HG03575 (cell line): ENCODE data around the gene NRGN.

ENCODE experiments used
- ATAC-seq: cut with Tn5 transposase; IDR thresholded peaks from one replicate; pipeline ENCODE4 v1.9.1; 2021; ENCODE audit not compliant: unreplicated experiment, insufficient number of reproducible peaks, low FRiP score; ENCODE audit errors: extremely low read depth

The NRGN gene

GRCh38 chr11:124739479-124740276 lies at the start of gene NRGN:
NRGN (plus strand) TSS chr11:124739942; CDS start chr11:124740085, 143 bp downstream.
- ATAC-seq, result peak; percentile 52

DNA sequence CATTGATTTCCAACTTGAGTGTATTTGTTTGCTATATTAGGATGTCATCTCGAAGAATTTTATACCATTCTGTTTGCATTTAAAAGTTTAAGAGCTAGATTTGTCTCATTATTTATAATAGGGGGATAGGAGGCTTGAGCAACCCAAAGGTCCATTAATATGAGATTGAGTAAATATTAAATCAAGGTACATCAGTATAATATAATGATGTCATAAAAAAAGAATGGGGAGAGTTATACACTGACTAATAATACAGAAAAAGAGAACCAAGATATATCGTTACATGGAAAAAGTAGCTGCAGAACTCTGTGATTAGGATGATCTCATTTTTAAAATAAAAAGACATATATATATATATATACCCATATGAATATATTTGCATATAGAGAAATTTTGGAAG lies 46.6 kb upstream of the NRGN start:
- ATAC-seq, result no peak

- ATAC-seq, result no peak
Observed at GRCh38 chr11:124699547-124699946, 40.2 kb upstream of the NRGN start.

DNA sequence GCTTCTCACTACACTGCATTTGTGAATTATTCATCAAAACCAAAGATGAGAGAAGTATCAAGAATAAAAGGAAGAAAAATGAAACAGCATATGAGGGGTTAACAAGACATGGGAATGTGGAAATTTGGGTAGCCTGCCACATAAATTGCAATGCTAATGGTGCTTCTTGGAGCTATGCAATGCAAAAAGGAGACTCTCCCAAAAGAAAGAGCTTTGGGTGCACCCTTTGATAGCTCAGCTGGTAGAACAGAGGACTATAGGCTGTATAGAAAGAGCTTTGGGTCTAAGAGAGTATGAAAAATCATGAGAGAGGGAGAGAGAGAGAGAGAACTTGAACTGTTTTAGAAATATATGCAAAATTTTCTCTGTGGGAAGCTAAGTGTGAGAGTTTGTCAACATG lies 39.7 kb upstream of the NRGN start:
- ATAC-seq, result no peak

DNA sequence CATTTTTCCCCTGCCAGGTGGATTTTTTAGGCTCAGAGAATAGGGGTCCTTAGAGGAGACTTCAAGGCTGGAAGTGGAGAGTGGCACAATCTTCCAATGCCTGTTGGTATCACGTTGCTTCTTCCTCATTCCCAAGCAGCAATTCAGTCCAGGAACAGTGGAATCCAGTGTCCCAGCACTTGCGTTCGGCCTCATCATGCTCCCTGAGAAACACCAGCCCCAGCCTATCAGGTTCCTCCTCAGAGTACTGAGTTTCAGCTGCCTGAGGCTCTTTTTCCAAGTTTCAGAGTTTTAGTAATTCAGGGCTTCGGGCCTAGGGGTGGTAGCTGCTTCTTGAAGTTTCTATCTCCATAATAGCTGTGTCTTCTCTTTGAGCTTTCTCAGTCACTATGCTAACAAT lies 31.9 kb upstream of the NRGN start:
- no peak for ATAC-seq

GRCh38 chr11:124712392-124712791 lies 27.4 kb upstream of the NRGN start:
- ATAC-seq, result no peak

- ATAC-seq, result no peak
Observed at GRCh38 chr11:124716591-124716990, 23.2 kb upstream of the NRGN start.

DNA sequence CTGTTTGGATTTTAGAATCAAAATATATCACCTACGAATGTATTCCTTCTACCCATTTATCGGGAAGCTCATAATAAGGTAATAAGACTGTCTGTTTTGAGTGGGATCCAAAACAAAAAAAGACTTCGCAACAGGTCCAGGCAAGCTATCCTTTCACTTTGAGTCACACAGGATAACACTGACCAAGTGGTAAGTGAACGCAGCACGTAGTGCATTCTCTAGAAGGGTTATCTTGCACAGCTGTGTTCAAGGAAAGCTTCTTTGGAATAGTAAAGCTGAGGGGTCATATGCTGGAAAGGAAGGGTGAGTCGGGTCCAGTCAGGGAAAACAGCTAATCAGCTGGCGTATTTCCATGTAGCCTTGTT lies 22.3 kb upstream of the NRGN start:
- no peak for ATAC-seq

DNA sequence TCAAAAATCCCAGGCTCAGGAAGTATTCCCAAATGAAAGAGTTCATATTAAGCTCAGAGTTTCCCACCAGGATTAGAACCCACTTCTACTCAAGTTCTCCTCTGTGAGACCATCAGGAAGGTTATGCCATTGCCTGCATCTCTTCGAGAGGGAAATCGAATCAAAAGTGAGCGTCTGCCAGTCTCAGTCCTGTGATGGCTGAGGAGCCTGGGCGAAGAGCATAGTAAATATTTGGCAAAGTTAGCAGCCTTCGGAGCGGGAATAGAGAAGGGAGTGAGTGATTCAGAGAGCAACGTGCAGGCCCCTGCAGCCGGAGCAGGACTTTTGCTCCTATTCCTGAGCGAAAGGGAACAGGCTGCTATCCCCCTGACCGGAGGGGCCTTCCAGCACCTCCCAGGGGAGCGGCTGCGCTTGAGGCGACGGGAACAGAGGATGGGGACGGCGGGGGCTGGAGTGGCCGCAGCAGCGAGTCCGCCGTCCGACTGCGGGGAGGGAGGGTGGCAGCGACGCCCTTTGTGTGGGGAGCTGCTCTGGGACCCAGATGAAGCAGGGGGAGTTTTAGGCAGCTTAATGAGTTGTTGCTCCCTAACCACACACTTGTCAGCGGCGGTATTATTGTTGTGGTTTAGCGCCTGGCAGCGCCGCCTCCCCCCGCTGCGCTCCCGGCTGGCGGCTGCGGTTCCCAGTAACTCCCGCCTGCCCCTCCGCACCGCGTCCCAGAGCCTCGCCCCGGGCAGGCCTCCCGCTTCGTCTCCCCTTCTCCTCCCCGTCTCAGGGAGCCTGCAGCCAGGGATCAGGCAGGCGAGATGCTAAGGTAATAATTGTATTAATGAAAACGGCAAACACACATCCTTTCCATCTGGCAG lies 21.7 kb upstream of the NRGN start:
- no peak for ATAC-seq

DNA sequence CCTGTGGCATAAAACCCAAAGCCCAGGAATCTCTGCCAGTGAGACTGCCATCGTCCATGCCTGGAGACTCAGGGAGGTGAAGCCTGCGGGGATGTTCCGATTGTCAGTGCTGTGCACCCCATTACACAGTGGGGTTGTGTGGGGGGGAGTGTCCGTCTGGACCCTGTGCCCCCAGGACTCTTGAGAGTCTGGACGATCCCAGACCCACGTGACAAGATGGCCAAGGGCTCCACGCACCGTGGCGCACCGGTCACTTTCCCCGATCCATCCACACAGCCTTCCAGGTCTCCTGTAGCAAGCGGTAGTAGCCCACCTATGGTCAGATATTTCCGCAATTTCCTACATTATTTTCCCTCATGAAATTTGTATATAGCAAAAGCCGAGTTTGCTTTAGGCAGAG lies 20.9 kb upstream of the NRGN start:
- ATAC-seq, result no peak

DNA sequence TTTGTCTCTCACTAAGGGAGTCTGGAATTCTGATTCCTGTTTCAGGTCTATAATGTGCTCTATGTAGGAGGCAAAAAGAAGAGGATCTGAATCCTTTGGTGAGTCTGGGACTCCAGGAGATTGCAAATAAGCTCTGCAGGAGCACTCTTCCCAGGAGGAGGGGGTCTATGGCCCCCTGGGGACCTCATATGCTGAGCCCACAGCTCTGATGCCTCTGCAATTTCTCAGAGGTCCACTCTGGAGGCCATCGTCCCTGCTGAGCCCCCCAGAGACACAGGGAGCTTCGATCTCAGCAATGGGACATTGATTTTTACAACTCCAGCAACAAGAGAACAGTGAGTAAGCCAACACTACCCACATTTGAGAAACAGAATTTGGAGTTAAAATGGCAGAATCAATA lies 20.2 kb upstream of the NRGN start:
- no peak for ATAC-seq

- no peak for ATAC-seq
Observed at GRCh38 chr11:124722176-124722575, 17.6 kb upstream of the NRGN start.

GRCh38 chr11:124724979-124725718 lies 14.6 kb upstream of the NRGN start:
- ATAC-seq, result peak; percentile 74

DNA sequence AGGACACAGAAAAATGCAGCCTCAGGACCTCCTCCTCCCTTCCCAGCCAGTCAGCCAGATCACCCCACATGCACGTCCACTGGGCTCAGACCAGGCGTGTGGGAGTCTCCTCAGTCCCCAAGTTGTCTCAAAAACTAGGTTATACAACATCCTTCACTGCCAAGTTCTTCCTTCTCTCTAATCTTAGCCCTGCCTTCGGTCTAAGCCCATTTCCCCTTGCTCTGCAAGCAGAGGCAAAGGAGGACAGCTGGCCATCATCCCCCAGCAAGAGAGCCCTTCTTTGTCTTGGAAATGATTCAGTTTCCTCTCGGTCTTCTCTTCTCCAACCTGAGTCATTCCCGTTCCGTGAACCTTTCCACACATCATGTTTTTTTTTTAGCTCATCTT lies 14.0 kb upstream of the NRGN start:
- ATAC-seq, result no peak

DNA sequence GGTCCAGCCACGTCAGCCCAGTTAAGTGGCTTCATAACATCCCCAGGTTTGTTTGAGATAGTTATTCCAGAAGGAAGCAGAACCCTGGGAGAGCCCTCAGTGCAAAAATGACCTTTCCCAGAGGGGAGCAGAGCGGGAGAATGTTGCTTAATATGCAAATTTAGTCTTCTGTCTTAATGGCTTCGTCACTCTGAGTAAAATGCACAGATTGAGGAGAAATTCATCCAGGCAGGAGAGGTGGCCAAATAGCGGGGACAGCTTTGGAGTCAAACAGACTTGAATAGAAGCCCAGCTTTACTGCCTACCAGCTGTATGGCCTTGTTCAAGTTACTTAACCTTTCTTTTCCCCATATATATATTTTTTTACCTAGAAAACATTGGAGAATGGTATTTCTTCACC lies 12.3 kb upstream of the NRGN start:
- ATAC-seq, result no peak

GRCh38 chr11:124728134-124728533 lies 11.6 kb upstream of the NRGN start:
- no peak for ATAC-seq

- ATAC-seq, result no peak
Observed at GRCh38 chr11:124729571-124729970, 10.2 kb upstream of the NRGN start.

- ATAC-seq, result no peak
Observed at GRCh38 chr11:124732230-124732629, 7.5 kb upstream of the NRGN start.

- ATAC-seq, result no peak
Observed at GRCh38 chr11:124736736-124737135, 3.0 kb upstream of the NRGN start.
